ENCODE results near the gene PLIN5.
A peak's percentile ranks its signal among the peaks of the same experiment; 100 is the strongest.

The PLIN5 gene

DNA sequence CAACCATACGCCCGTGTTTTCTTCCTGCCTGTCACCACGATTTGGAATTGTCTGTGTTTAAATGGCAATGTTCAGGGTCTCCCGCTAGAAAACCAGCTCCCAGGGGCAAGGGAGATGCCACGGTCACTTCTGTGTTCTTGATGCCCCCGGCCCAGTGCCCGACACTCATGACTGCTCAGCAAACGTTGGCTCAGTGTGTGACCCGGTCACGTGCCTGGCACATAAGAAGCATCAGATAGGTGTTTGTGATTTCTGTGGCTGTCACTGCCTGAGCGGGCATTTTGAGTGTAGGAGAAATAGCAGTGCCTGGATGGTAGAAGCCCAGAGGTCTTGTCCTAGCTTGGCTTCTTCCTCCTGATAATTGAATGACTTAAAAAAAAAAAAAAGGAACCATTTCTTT, 47.5 kb downstream of the PLIN5 start:
- DNase-seq (ENCODE audit: low read depth in 2 of 2), result no peak

DNA sequence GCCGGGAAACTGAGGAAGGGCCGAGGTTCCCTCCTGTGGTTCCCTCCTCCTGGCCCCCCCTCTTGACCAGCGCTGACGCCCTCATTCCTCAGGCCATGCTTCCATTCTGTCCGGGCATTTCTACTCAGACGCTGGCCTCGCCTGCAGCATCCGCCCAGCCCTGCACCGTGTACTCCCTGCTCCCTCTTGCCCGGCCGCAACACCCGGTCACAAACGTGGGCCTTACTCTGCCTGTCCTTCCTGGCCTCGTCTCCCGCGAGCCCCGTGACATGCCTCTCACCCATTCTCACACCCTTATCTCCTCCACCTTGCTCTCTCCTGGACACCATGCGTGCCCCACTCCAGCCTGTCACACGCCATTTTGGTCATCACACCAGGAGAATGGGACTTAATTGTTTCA, 51.6 kb downstream of the PLIN5 start:
- DNase-seq (ENCODE audit: low read depth in 2 of 2), result no peak

DNA sequence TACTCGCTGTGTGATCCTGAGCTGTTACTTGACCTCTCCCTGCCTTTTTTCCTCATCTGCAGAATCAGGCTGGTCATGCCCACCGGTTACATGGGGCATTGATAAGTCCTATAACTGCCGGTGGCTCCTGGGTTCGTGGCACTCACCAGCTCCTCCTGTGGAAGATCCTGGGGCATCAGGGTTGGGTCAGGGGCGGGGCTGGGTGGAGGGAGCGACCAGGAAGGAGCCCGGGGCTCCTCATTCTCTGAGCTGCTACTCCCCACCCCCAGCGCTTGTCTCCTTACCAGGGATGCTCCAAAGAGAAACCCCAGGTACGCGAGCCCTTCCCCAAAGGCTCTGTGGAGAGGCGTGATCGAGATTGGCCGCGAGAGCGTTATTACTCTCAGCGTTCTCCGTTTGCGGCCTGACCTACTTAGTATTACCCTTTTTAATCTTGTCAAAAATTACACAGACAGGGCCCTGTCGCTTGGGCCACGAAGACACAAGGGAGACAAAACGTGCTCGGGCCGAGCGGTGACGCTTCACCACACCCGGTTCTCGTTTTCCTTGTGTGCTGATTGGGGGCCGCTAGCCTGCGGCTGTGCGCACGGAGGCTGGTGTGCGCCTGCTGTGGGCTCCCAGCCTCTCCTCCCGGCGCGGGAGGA, 52.2 kb downstream of the PLIN5 start:
- no peak for DNase-seq (ENCODE audit: low read depth in 2 of 2)

DNA sequence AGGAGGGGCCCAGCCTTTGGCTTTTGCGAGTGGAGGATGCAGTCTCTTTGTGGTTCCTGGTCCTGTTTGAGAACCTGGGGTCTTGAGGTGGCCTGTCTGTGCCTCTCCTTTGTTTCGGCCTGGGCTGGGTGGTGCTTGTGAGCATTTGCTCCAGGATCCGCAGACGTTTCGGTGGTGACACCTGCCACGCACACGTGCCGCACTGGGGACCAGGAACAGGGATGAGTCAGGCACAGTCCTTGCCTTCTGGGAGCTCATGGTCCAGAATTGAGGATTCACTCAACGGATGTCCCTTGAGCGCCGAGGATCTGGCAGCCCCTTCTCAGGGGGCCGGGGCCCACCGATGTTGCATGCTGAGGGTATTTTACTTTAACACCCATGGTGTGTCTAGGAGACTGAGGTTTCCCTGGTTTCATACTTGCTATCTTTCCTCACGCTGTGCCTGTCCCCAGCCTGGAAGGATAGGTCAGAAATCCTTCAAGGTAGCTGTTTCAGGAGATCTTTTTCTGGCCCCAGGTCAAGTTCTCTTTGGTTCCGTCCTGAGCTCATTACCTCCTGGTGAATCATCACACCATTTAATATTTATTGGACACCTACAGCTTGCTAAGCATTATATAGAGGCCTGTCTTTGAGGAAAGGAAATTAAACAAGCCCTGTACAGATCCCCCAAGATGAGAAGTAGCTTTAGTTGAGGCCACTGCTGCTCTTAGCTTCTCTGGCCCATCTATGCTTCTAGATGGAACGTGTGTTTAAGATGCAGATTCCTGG, 57.8 kb downstream of the PLIN5 start:
- DNase-seq (ENCODE audit: low read depth in 2 of 2), result no peak

GRCh38 chr19:4474514-4475022, 60.5 kb downstream of the PLIN5 start:
- DNase-seq (ENCODE audit: low read depth in 2 of 2), result peak; percentile 48 to 52

DNA sequence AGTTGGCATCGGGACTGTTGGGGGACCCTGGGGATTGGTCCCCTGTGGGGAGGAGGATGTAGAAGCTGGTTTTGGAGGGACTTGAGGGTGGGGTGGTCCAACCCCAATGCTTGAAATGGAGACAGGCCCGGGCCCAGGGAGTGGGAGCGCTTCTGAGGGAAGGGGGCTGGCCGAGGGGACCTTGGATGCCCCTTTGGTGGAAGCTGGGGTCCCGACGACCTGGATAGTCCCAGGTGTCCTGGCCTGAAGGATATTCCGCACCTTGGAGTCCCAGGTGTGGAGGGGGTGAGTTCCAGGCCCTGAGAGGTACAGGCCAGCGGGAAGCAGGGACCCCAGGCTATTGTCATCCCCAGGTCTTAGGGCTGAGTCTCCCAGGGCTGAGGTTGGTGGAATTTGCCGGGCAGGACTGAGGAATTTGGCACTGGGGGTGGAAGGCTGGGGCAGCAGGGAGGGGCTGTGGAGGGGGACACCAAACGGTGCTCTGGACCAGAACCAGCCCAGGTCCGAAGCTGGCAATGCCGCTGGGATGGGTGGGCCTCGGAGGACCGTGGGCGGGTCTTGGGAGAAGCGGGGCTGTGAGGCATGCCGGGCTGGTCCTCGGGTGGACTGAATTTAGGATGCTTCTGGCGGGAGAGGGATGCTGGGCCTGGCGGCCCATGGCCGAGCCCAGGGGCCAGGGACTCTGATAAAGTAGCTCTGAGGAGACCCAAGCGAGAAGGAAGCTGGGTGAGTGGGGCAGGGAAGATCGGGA, 61.1 kb downstream of the PLIN5 start:
- no peak for DNase-seq (ENCODE audit: low read depth in 2 of 2)

GRCh38 chr19:4473011-4473762, 61.8 kb downstream of the PLIN5 start:
- DNase-seq (ENCODE audit: low read depth in 2 of 2), result no peak

Data from fibroblast of skin of left quadriceps (primary cell).